H1 (cell line): Measurements from ENCODE around the gene THAP4. TPM values are rescaled to one million over a fixed set of nuclear protein-coding genes. Genes with fewer than 3 reads are reported as not detected.

ENCODE experiments used
- CTCF ChIA-PET: fragments of 300-600 bp; sonication (Branson Sonifier 250); formaldehyde crosslinking; loops from one replicate; lab custom pipeline; 2021; ENCODE audit not compliant: partially characterized antibody; lab: Charles Lee
- POLR2A ChIA-PET: fragments of 300-600 bp; sonication (Branson Sonifier 250); formaldehyde crosslinking; loops from one replicate; lab custom pipeline; 2021; ENCODE audit warnings: inconsistent platforms; ENCODE audit not compliant: partially characterized antibody; lab: Charles Lee
- DNase-seq, 2 experiments: peaks; one replicate each; pipeline versions ENCODE4 v3.0.0 to v3.0.0-alpha.2; 2010 to 2022; ENCODE audit warnings: low spot score in 2 of 2, low read depth in 1 of 2, mixed read lengths in 1 of 2
- FAIRE-seq: peaks from 2 replicates; lab custom pipeline; 2011; peaks lifted over from hg19 to GRCh38; lab: Jason Lieb, UNC
- H2AFZ ChIP-seq: 2 replicates; pipeline ENCODE4 v1.8.1; 2012; ENCODE audit warnings: low read length, inconsistent platforms
- H2AK5ac ChIP-seq: 2 replicates; pipeline ENCODE4 v1.6.1; 2013; ENCODE audit warnings: low read depth, low read length
- H2BK120ac ChIP-seq: replicated peaks from 2 replicates; pipeline ENCODE3; 2013; ENCODE audit warnings: low read depth, low read length, inconsistent platforms
- H2BK12ac ChIP-seq: 2 replicates; pipeline ENCODE4 v1.6.1; 2013; ENCODE audit warnings: low read depth, low read length
- H2BK15ac ChIP-seq: 2 replicates; pipeline ENCODE4 v1.6.1; 2013; ENCODE audit warnings: low read length
- H2BK20ac ChIP-seq: 2 replicates; pipeline ENCODE4 v1.6.1; 2013; ENCODE audit warnings: low read length
- H2BK5ac ChIP-seq: 2 replicates; pipeline ENCODE4 v1.6.1; 2013; ENCODE audit warnings: low read depth, low read length
- H3K14ac ChIP-seq: 2 replicates; pipeline ENCODE4 v1.6.1; 2013; ENCODE audit warnings: inconsistent platforms; ENCODE audit not compliant: insufficient read length
- H3K18ac ChIP-seq: 2 replicates; pipeline ENCODE4 v1.6.1; 2013; ENCODE audit warnings: low read length; ENCODE audit errors: extremely low read depth
- H3K23ac ChIP-seq: 2 replicates; pipeline ENCODE4 v1.6.1; 2013; ENCODE audit warnings: inconsistent platforms; ENCODE audit not compliant: insufficient read length
- H3K23me2 ChIP-seq: 2 replicates; pipeline ENCODE4 v1.6.1; 2013; ENCODE audit warnings: low read depth, low read length
- H3K27ac ChIP-seq: 2 replicates; pipeline ENCODE4 v1.6.1; 2011; ENCODE audit warnings: low read depth, low read length, inconsistent platforms
- H3K27me3 ChIP-seq, 4 experiments: replicated peaks in 1 of 4; 1 replicate in 1 of 4; 2 replicates in 3 of 4; pipeline versions ENCODE4 v1.6.1 to v1.8.1; 2011 to 2013; ENCODE audit warnings: low read length in 3 of 4, mild to moderate bottlenecking in 3 of 4, inconsistent platforms in 2 of 4, mixed read lengths in 2 of 4, moderate library complexity in 1 of 4; ENCODE audit not compliant: control insufficient read depth in 3 of 4, insufficient read depth in 3 of 4; ENCODE audit errors: extremely low read depth in 1 of 4
- H3K36me3 ChIP-seq, 4 experiments: 2 replicates each; pipeline versions ENCODE4 v1.6.1 to v1.8.1; 2011 to 2013; ENCODE audit warnings: mild to moderate bottlenecking in 4 of 4, low read length in 3 of 4, moderate library complexity in 2 of 4, control low read depth in 1 of 4, inconsistent platforms in 1 of 4; ENCODE audit not compliant: insufficient read depth in 4 of 4, control insufficient read depth in 2 of 4
- H3K4ac ChIP-seq: replicated peaks from 2 replicates; pipeline ENCODE3; 2013; ENCODE audit warnings: low read length, low read depth, mixed read lengths, inconsistent platforms; ENCODE audit not compliant: insufficient read length
- H3K4me1 ChIP-seq, 4 experiments: replicated peaks in 1 of 4; 1 replicate in 1 of 4; 2 replicates in 3 of 4; pipeline versions ENCODE4 v1.6.1 to v1.8.1; 2011 to 2013; ENCODE audit warnings: low read length in 3 of 4, inconsistent platforms in 2 of 4, mixed read lengths in 1 of 4; ENCODE audit not compliant: insufficient read depth in 4 of 4, control insufficient read depth in 3 of 4
- H3K4me2 ChIP-seq, 2 experiments: 2 replicates each; pipeline versions ENCODE4 v1.6.1 to v1.8.1; 2011 to 2013; ENCODE audit warnings: low read depth in 2 of 2, low read length in 2 of 2, control low read depth in 1 of 2, inconsistent platforms in 1 of 2, mild to moderate bottlenecking in 1 of 2; ENCODE audit not compliant: insufficient read depth in 1 of 2
- H3K4me3 ChIP-seq, 4 experiments: fragments of 200-600, 300-600 bp in 1 of 4; sonication (generic), shearing (Covaris generic), sonication (Bioruptor Twin) in 1 of 4; 2 replicates each; pipeline versions ENCODE4 v1.5.1 to v1.8.1; 2011 to 2016; ENCODE audit warnings: low read length in 4 of 4, low read depth in 3 of 4, control low read depth in 2 of 4, inconsistent platforms in 2 of 4, mild to moderate bottlenecking in 2 of 4, mixed read lengths in 1 of 4, moderate library complexity in 1 of 4; ENCODE audit not compliant: insufficient read depth in 2 of 4; ENCODE audit errors: extremely low read depth in 1 of 4
- H3K56ac ChIP-seq: replicated peaks from 2 replicates; pipeline ENCODE3; 2013; ENCODE audit warnings: low read depth, mild to moderate bottlenecking, mixed read lengths, low read length, inconsistent platforms; ENCODE audit not compliant: insufficient read length
- H3K79me1 ChIP-seq: 2 replicates; pipeline ENCODE4 v1.6.1; 2013; ENCODE audit warnings: low read depth, low read length, control low read depth
- H3K79me2 ChIP-seq, 2 experiments: 2 replicates each; pipeline versions ENCODE4 v1.6.1 to v1.8.1; 2012 to 2013; ENCODE audit warnings: low read length in 2 of 2, mild to moderate bottlenecking in 2 of 2, inconsistent platforms in 1 of 2; ENCODE audit not compliant: insufficient read depth in 2 of 2, control insufficient read depth in 1 of 2
- H3K9ac ChIP-seq, 4 experiments: replicated peaks in 1 of 4; 1 replicate in 1 of 4; 2 replicates in 3 of 4; pipeline versions ENCODE4 v1.6.1 to v1.8.1; 2011 to 2013; ENCODE audit warnings: low read depth in 3 of 4, low read length in 3 of 4, control low read depth in 2 of 4, mild to moderate bottlenecking in 2 of 4, moderate library complexity in 2 of 4, inconsistent platforms in 1 of 4; ENCODE audit errors: extremely low read depth in 1 of 4
- H3K9me3 ChIP-seq, 2 experiments: 2 replicates each; pipeline versions ENCODE4 v1.6.1 to v1.8.1; 2012 to 2013; ENCODE audit warnings: mild to moderate bottlenecking in 2 of 2, moderate library complexity in 2 of 2, control low read depth in 1 of 2, inconsistent platforms in 1 of 2, low read depth in 1 of 2, low read length in 1 of 2, mixed read lengths in 1 of 2; ENCODE audit not compliant: insufficient read depth in 2 of 2
- H4K20me1 ChIP-seq, 2 experiments: replicated peaks in 1 of 2; 2 replicates each; pipeline versions ENCODE3 to v1.8.1; 2011 to 2013; ENCODE audit warnings: inconsistent platforms in 2 of 2, low read length in 2 of 2, mild to moderate bottlenecking in 1 of 2; ENCODE audit not compliant: insufficient read depth in 2 of 2, control insufficient read depth in 1 of 2
- H4K5ac ChIP-seq: 2 replicates; pipeline ENCODE4 v1.6.1; 2013; ENCODE audit warnings: low read length, low read depth, mixed read lengths, inconsistent platforms; ENCODE audit not compliant: insufficient read length
- H4K8ac ChIP-seq: 2 replicates; pipeline ENCODE4 v1.8.0; 2013; ENCODE audit warnings: mild to moderate bottlenecking, moderate library complexity, low read length, inconsistent platforms; ENCODE audit not compliant: insufficient read depth; ENCODE audit errors: extremely low read depth
- H4K91ac ChIP-seq: replicated peaks from 2 replicates; pipeline ENCODE3; 2013; ENCODE audit warnings: low read length, mixed read lengths, inconsistent platforms; ENCODE audit not compliant: insufficient read length
- HDAC2 ChIP-seq, 2 experiments: fragments of 300-600 bp in 1 of 2; sonication (generic) in 1 of 2; IDR thresholded peaks; 2 replicates each; pipeline ENCODE4 v1.6.1; 2011 to 2012; ENCODE audit warnings: low read depth in 2 of 2, low read length in 2 of 2, mild to moderate bottlenecking in 2 of 2, moderate library complexity in 2 of 2, borderline replicate concordance in 1 of 2, inconsistent platforms in 1 of 2
- SUZ12 ChIP-seq: fragments of 200-600 bp; sonication (generic); IDR thresholded peaks from 2 replicates; pipeline ENCODE4 v1.6.1; 2012; ENCODE audit warnings: mild to moderate bottlenecking, inconsistent platforms, low read length, moderate library complexity, mixed read lengths
- WGBS, 2 experiments: shearing (Covaris generic) in 1 of 2; methylation state at CpG; one replicate each; pipeline versions ENCODE4 v1.1.6 to v1.1.7; 2013 to 2015; ENCODE audit warnings: low lambda C conversion rate in 2 of 2, mixed read lengths in 2 of 2, inconsistent platforms in 1 of 2, low coverage in 1 of 2, missing lambda C conversion rate in 1 of 2; ENCODE audit not compliant: insufficient replicate concordance in 2 of 2, insufficient coverage in 1 of 2, insufficient read length in 1 of 2; ENCODE audit errors: extremely low coverage in 1 of 2, missing lambda C conversion rate in 1 of 2; 5-methylcytosine and 5-hydroxymethylcytosine counted together
- polyA plus RNA-seq, 7 experiments: library from polyadenylated mRNA; depleted of rRNA in 3 of 7; stranded (reverse) in 5 of 7; unstranded in 2 of 7; fragments of >200 nt in 5 of 7; fragments of 200-250 nt in 2 of 7; gene quantifications; 1 replicate in 5 of 7; 2 replicates in 1 of 7; 4 replicates in 1 of 7; pipeline versions ENCODE4 v1.2.1 to v1.2.3, GENCODE V29; 2011 to 2013; ENCODE audit warnings: missing spikeins in 2 of 7, mixed read lengths in 2 of 7
- total RNA-seq: library from RNA; stranded (reverse); fragmentation: NEBNext Ultra II Directional; extraction: Animal tissue kit (Norgen Biotek cat#: 25700); gene quantifications from 2 replicates; pipeline ENCODE4 v1.2.1, GENCODE V29; 2021

The THAP4 gene
- total and polyA plus RNA-seq, 2 of the 8 experiments (the other 6 are each of a cell fraction or from before 2014, with no cell fraction given), result 78.9 to 83.6 TPM

GRCh38 chr2:241676665-241677064, 39.7 kb upstream of the THAP4 start:
- FAIRE-seq (no peak), DNase-seq (no peak)
- Histone ChIP-seq H2BK12ac (no peak overlapping the region), H3K4ac (no peak overlapping the region), H3K9me3 (no peaks in the 10 kb centered on the region), H3K4me2 (no peak overlapping the region), H3K79me2 (no peaks in the 10 kb centered on the region), H3K27me3 (no peaks in the 10 kb centered on the region), H2BK15ac (no peak overlapping the region), H3K36me3 (peaks cover 16 to 41% (median 28%) of the 10 kb centered on the region in 4 experiments; a peak in 7 of 8 replicates), H2BK120ac (no peak overlapping the region), H3K18ac (no peak overlapping the region), H2AFZ (no peak overlapping the region), H3K9ac (no peak overlapping the region), H3K4me3 (no peak overlapping the region), H3K4me1 (no peaks in the 10 kb centered on the region), H3K56ac (no peak overlapping the region), H2AK5ac (no peak overlapping the region), H3K23ac (no peak overlapping the region), H4K20me1 (peaks cover 7 to 18% of the 10 kb centered on the region in 2 experiments), H2BK5ac (no peak overlapping the region; the same call in 1 of the 2 replicates), H3K27ac (no peak overlapping the region), H3K14ac (no peak overlapping the region), H3K79me1 (no peaks in the 10 kb centered on the region; the same call in 1 of the 2 replicates), H2BK20ac (no peak overlapping the region), H3K23me2 (no peaks in the 10 kb centered on the region), H4K8ac (no peak overlapping the region; the same call in 1 of the 2 replicates), H4K5ac (no peak overlapping the region), H4K91ac (no peak overlapping the region)
- CTCF ChIA-PET, result interaction anchor here (1.0 to 2.9 kb wide), 4 partner anchors 10 to 202 kb away, joined by 3 to 11 read pairs (median 6); partner anchors contain the start of gene DTYMK
- 91% methylated on average over 16 of the region's 17 CpGs; no CpG with 5 or more reads in 1 of the 2 experiments for WGBS, 2 experiments
- TF ChIP-seq SUZ12, result no peak
- TF ChIP-seq HDAC2 (IDR thresholded peaks at IDR 0.05; ENCODE audit: borderline replicate concordance in 1 of 2, low read depth in 2 of 2, low read length in 2 of 2), result no peak
- POLR2A ChIA-PET, result interaction anchor here (0.6 to 20.2 kb wide), 5 partner anchors 10 to 35 kb away, joined by 3 to 265 read pairs (median 8); partner anchors contain the start of genes DTYMK and ING5
